T-helper 9 cell (primary cell): ENCODE measurements around the gene CELSR2.
"Not testable (repeated sequence)": the region's sequence is repeated elsewhere in the genome, so short reads cannot be mapped to it uniquely, and the experiment has no call there.

Source experiments
- DNase-seq: peaks from one replicate; pipeline ENCODE4 v3.0.0-alpha.2; 2020
- total RNA-seq, 2 donors: gene quantifications; one replicate each; lab custom pipeline; 2026; lab: John Stamatoyannopoulos, UW

The CELSR2 gene
- total RNA-seq = 13.0 to 13.8 reads per million in 2 donors

GRCh38 chr1:109248797-109249629, at the start of gene CELSR2:
Gene CELSR2 (plus strand): TSS chr1:109249539. CDS start chr1:109250080, 541 bp downstream.
- DNase-seq = peak; percentile 58

- DNase-seq = no peak
Measured at GRCh38 chr1:109199710-109200109, 49.6 kb upstream of the CELSR2 start.

- DNase-seq = no peak
Measured at GRCh38 chr1:109201123-109201703, 48.1 kb upstream of the CELSR2 start.

- no peak for DNase-seq
Measured at GRCh38 chr1:109204484-109204883, 44.9 kb upstream of the CELSR2 start.

GRCh38 chr1:109206339-109206738, 43.0 kb upstream of the CELSR2 start:
- no peak for DNase-seq

GRCh38 chr1:109207467-109208103, 41.8 kb upstream of the CELSR2 start:
- no peak for DNase-seq

GRCh38 chr1:109208394-109208793, 40.9 kb upstream of the CELSR2 start:
- no peak for DNase-seq

- no peak for DNase-seq
Measured at GRCh38 chr1:109208836-109209463, 40.4 kb upstream of the CELSR2 start.

- DNase-seq = no peak
Measured at GRCh38 chr1:109210058-109210457, 39.3 kb upstream of the CELSR2 start.

GRCh38 chr1:109213345-109213823, 36.0 kb upstream of the CELSR2 start:
- no peak for DNase-seq

GRCh38 chr1:109213824-109214693, 35.3 kb upstream of the CELSR2 start, which contains the start of gene SARS1:
Gene SARS1 (plus strand): TSS chr1:109213918. CDS start chr1:109213993, 75 bp downstream.
- DNase-seq = peak; percentile 80

- DNase-seq = no peak
Measured at GRCh38 chr1:109214695-109215623, 34.4 kb upstream of the CELSR2 start.

GRCh38 chr1:109216662-109217061, 32.7 kb upstream of the CELSR2 start:
- no peak for DNase-seq

GRCh38 chr1:109218516-109218915, 30.8 kb upstream of the CELSR2 start:
- DNase-seq = no peak

GRCh38 chr1:109221201-109221600, 28.1 kb upstream of the CELSR2 start:
- not testable (repeated sequence) for DNase-seq

GRCh38 chr1:109225308-109225707, 24.0 kb upstream of the CELSR2 start:
- no peak for DNase-seq

GRCh38 chr1:109225711-109226445, 23.5 kb upstream of the CELSR2 start:
- DNase-seq = no peak

- no peak for DNase-seq
Measured at GRCh38 chr1:109228167-109228566, 21.2 kb upstream of the CELSR2 start.

GRCh38 chr1:109229531-109230127, 19.7 kb upstream of the CELSR2 start:
- no peak for DNase-seq

GRCh38 chr1:109231066-109231465, 18.3 kb upstream of the CELSR2 start:
- DNase-seq = no peak
